Trophoblast cell (in vitro differentiated cells and primary cell): ENCODE measurements around the gene EHD4.

Source experiments
- DNase-seq, 2 donors: peaks; one replicate each; pipeline ENCODE4 v3.0.0-alpha.2; 2016
- H2AFZ ChIP-seq: 2 replicates; pipeline ENCODE4 v1.6.1; 2013; ENCODE audit warnings: low read length, moderate library complexity, mild to moderate bottlenecking; ENCODE audit not compliant: insufficient read depth, poor library complexity
- H2AK5ac ChIP-seq: 2 replicates; pipeline ENCODE4 v1.6.1; 2013; ENCODE audit warnings: mild to moderate bottlenecking, low read length
- H2BK120ac ChIP-seq: 2 replicates; pipeline ENCODE4 v1.6.1; 2013; ENCODE audit warnings: low read length, mild to moderate bottlenecking, moderate library complexity; ENCODE audit not compliant: insufficient read depth, poor library complexity
- H2BK12ac ChIP-seq: 2 replicates; pipeline ENCODE4 v1.6.1; 2013; ENCODE audit warnings: mild to moderate bottlenecking, low read length, moderate library complexity
- H2BK5ac ChIP-seq: 2 replicates; pipeline ENCODE4 v1.6.1; 2013; ENCODE audit warnings: low read length, low read depth, moderate library complexity, mild to moderate bottlenecking; ENCODE audit not compliant: poor library complexity
- H3K14ac ChIP-seq: 2 replicates; pipeline ENCODE4 v1.6.1; 2013; ENCODE audit warnings: mild to moderate bottlenecking, low read length
- H3K18ac ChIP-seq: 2 replicates; pipeline ENCODE4 v1.6.1; 2013; ENCODE audit warnings: mild to moderate bottlenecking, low read length
- H3K23ac ChIP-seq: 2 replicates; pipeline ENCODE4 v1.6.1; 2013; ENCODE audit warnings: low read length
- H3K27ac ChIP-seq: 2 replicates; pipeline ENCODE4 v1.5.1; 2013; ENCODE audit warnings: low read depth, mild to moderate bottlenecking, inconsistent platforms, low read length, moderate library complexity
- H3K27me3 ChIP-seq: 2 replicates; pipeline ENCODE4 v1.6.1; 2013; ENCODE audit warnings: inconsistent platforms, mild to moderate bottlenecking, low read length, moderate library complexity; ENCODE audit not compliant: insufficient read depth
- H3K36me3 ChIP-seq, 2 experiments: 1 replicate in 1 of 2; 2 replicates in 1 of 2; pipeline ENCODE4 v1.6.1; 2013; ENCODE audit warnings: low read length in 2 of 2, mild to moderate bottlenecking in 2 of 2, moderate library complexity in 1 of 2; ENCODE audit not compliant: insufficient read depth in 2 of 2, control insufficient read depth in 1 of 2
- H3K4ac ChIP-seq: 2 replicates; pipeline ENCODE4 v1.6.1; 2013; ENCODE audit warnings: low read depth, mild to moderate bottlenecking, low read length, moderate library complexity
- H3K4me1 ChIP-seq, 2 experiments: 1 replicate in 1 of 2; 2 replicates in 1 of 2; pipeline ENCODE4 v1.6.1; 2013; ENCODE audit warnings: low read length in 2 of 2, mild to moderate bottlenecking in 2 of 2, moderate library complexity in 1 of 2; ENCODE audit not compliant: insufficient read depth in 2 of 2, control insufficient read depth in 1 of 2
- H3K4me2 ChIP-seq: 2 replicates; pipeline ENCODE4 v1.6.1; 2013; ENCODE audit warnings: inconsistent platforms, mild to moderate bottlenecking, low read length, moderate library complexity
- H3K4me3 ChIP-seq: 2 replicates; pipeline ENCODE4 v1.5.1; 2013; ENCODE audit warnings: mild to moderate bottlenecking, low read depth, low read length, inconsistent platforms
- H3K79me1 ChIP-seq: one replicate; pipeline ENCODE4 v1.6.1; 2013; ENCODE audit warnings: low read length
- H3K79me2 ChIP-seq: 2 replicates; pipeline ENCODE4 v1.6.1; 2013; ENCODE audit warnings: low read length, mild to moderate bottlenecking; ENCODE audit not compliant: control insufficient read depth, insufficient read depth, poor library complexity
- H3K9ac ChIP-seq: 2 replicates; pipeline ENCODE4 v1.6.1; 2013; ENCODE audit warnings: mild to moderate bottlenecking, low read length
- H3K9me3 ChIP-seq: 2 replicates; pipeline ENCODE4 v1.6.1; 2013; ENCODE audit warnings: low read depth, mild to moderate bottlenecking, control low read depth, inconsistent platforms, low read length; ENCODE audit not compliant: insufficient read depth
- H4K12ac ChIP-seq: 2 replicates; pipeline ENCODE4 v1.6.1; 2013; ENCODE audit warnings: low read depth, mild to moderate bottlenecking, low read length, moderate library complexity
- H4K8ac ChIP-seq: 2 replicates; pipeline ENCODE4 v1.6.1; 2013; ENCODE audit warnings: low read depth, mild to moderate bottlenecking, low read length, moderate library complexity
- H4K91ac ChIP-seq: one replicate; pipeline ENCODE4 v1.6.1; 2013; ENCODE audit warnings: low read depth, mild to moderate bottlenecking, low read length, moderate library complexity
- WGBS: extraction: QIAGEN DNeasy Blood & Tissue Kit; methylation state at CpG from one replicate; pipeline ENCODE4 v1.1.7; 2013; ENCODE audit warnings: missing lambda C conversion rate; ENCODE audit not compliant: insufficient read length, insufficient coverage; ENCODE audit errors: extremely low coverage; 5-methylcytosine and 5-hydroxymethylcytosine counted together

The EHD4 gene

GRCh38 chr15:41944313-41944940 lies 27.9 kb downstream of the EHD4 start:
- H2AFZ ChIP-seq = no peak overlapping the region

GRCh38 chr15:41943543-41944312 lies 28.6 kb downstream of the EHD4 start:
- no peak for DNase-seq
- Histone ChIP-seq H3K4me2 (peak overlapping the region; percentile 20), H2BK120ac (peak overlapping the region; percentile 84), H2BK5ac (peak overlapping the region; percentile 81), H3K36me3 (peaks cover 8 to 9% of the 10 kb centered on the region in 2 experiments), H3K79me1 (peaks cover 27% of the 10 kb centered on the region), H2BK12ac (peak overlapping the region; percentile 84), H3K23ac (no peak overlapping the region), H4K8ac (peak overlapping the region; percentile 74), H4K91ac (peak overlapping the region; percentile 92), H3K4me3 (no peak overlapping the region), H3K18ac (peak overlapping the region; percentile 77), H3K4ac (peak overlapping the region; percentile 56), H2AFZ (no peak overlapping the region), H3K79me2 (peaks cover 9% of the 10 kb centered on the region), H2AK5ac (peak overlapping the region; percentile 70), H3K27ac (peak overlapping the region; percentile 82), H3K9me3 (peaks cover 2% of the 10 kb centered on the region), H3K4me1 (peaks cover 25 to 40% of the 10 kb centered on the region in 2 experiments), H3K27me3 (no peaks in the 10 kb centered on the region), H3K9ac (no peak overlapping the region), H4K12ac (peak overlapping the region; percentile 24), H3K14ac (peak overlapping the region; percentile 90)
- WGBS = no CpG with 5 or more reads among the region's 6 CpGs

More at GRCh38 chr15:41944313-41944940, 27.9 kb downstream of the EHD4 start:
- H3K9ac ChIP-seq = no peak overlapping the region
- DNase-seq = peak; percentile 65 to 85
- H3K18ac ChIP-seq = peak overlapping the region; percentile 77
- H3K27ac ChIP-seq = peak overlapping the region; percentile 82
- peak overlapping the region; percentile 90 for H3K14ac ChIP-seq
- peak overlapping the region; percentile 92 for H4K91ac ChIP-seq
- peak overlapping the region; percentile 81 for H2BK5ac ChIP-seq
- H3K36me3 ChIP-seq = peaks cover 8 to 9% of the 10 kb centered on the region in 2 experiments
- no peak overlapping the region for H3K4me3 ChIP-seq
- H3K79me2 ChIP-seq = peaks cover 9% of the 10 kb centered on the region
- H4K12ac ChIP-seq = no peak overlapping the region
- H2BK12ac ChIP-seq = peak overlapping the region; percentile 84
- no peak overlapping the region for H3K23ac ChIP-seq
- no CpG with 5 or more reads among the region's 8 CpGs for WGBS
- no peak overlapping the region for H4K8ac ChIP-seq
- H2BK120ac ChIP-seq = peak overlapping the region; percentile 84
- peaks cover 25 to 40% of the 10 kb centered on the region in 2 experiments for H3K4me1 ChIP-seq
- H2AK5ac ChIP-seq = no peak overlapping the region
- no peaks in the 10 kb centered on the region for H3K27me3 ChIP-seq
- peak overlapping the region; percentile 56 for H3K4ac ChIP-seq
- peaks cover 2% of the 10 kb centered on the region for H3K9me3 ChIP-seq
- H3K79me1 ChIP-seq = peaks cover 27% of the 10 kb centered on the region
- H3K4me2 ChIP-seq = peak overlapping the region; percentile 62

- H2BK5ac ChIP-seq = no peak overlapping the region
- H4K12ac ChIP-seq = no peak overlapping the region
- no peak overlapping the region for H3K27ac ChIP-seq
- no peak overlapping the region for H3K9ac ChIP-seq
- H3K27me3 ChIP-seq = no peaks in the 10 kb centered on the region
- H3K79me1 ChIP-seq = peaks cover 27% of the 10 kb centered on the region
- peak overlapping the region; percentile 22 for H2AK5ac ChIP-seq
- H3K23ac ChIP-seq = no peak overlapping the region
- H3K4ac ChIP-seq = no peak overlapping the region
- H4K8ac ChIP-seq = no peak overlapping the region
- peaks cover 2% of the 10 kb centered on the region for H3K9me3 ChIP-seq
- H2BK120ac ChIP-seq = no peak overlapping the region
- no peak overlapping the region for H3K18ac ChIP-seq
- H3K4me1 ChIP-seq = peaks cover 25 to 40% of the 10 kb centered on the region in 2 experiments
- H4K91ac ChIP-seq = peak overlapping the region; percentile 20
- H2AFZ ChIP-seq = no peak overlapping the region
- H3K4me2 ChIP-seq = no peak overlapping the region
- H3K36me3 ChIP-seq = peaks cover 8 to 9% of the 10 kb centered on the region in 2 experiments
- H3K79me2 ChIP-seq = peaks cover 9% of the 10 kb centered on the region
- peak overlapping the region; percentile 6 for H3K14ac ChIP-seq
- peak overlapping the region; percentile 25 for H2BK12ac ChIP-seq
- DNase-seq = no peak
- H3K4me3 ChIP-seq = no peak overlapping the region
- no CpG with 5 or more reads among the region's 7 CpGs for WGBS
Observed at GRCh38 chr15:41942886-41943285, 29.5 kb downstream of the EHD4 start.

GRCh38 chr15:41941644-41942415 lies 30.5 kb downstream of the EHD4 start:
- H4K12ac ChIP-seq = no peak overlapping the region
- H3K27ac ChIP-seq = no peak overlapping the region
- H3K79me1 ChIP-seq = peaks cover 23% of the 10 kb centered on the region
- no peak overlapping the region for H3K9ac ChIP-seq
- no peak overlapping the region for H2BK120ac ChIP-seq
- H2BK12ac ChIP-seq = peak overlapping the region; percentile 19
- peak overlapping the region; percentile 52 for H3K18ac ChIP-seq
- peaks cover 2% of the 10 kb centered on the region for H3K9me3 ChIP-seq
- no peak overlapping the region for H2AFZ ChIP-seq
- H3K23ac ChIP-seq = no peak overlapping the region
- H3K4me3 ChIP-seq = no peak overlapping the region
- H3K36me3 ChIP-seq = peaks cover 8 to 9% of the 10 kb centered on the region in 2 experiments
- H3K4me2 ChIP-seq = no peak overlapping the region
- no peak overlapping the region for H3K4ac ChIP-seq
- H3K14ac ChIP-seq = peak overlapping the region; percentile 18
- peak overlapping the region; percentile 2 for H4K91ac ChIP-seq
- no peak for DNase-seq
- H3K79me2 ChIP-seq = peaks cover 5% of the 10 kb centered on the region
- peaks cover 21 to 37% of the 10 kb centered on the region in 2 experiments for H3K4me1 ChIP-seq
- no peaks in the 10 kb centered on the region for H3K27me3 ChIP-seq
- H4K8ac ChIP-seq = peak overlapping the region; percentile 22
- WGBS = no CpG with 5 or more reads among the region's 22 CpGs
- peak overlapping the region; percentile 30 for H2AK5ac ChIP-seq
- H2BK5ac ChIP-seq = no peak overlapping the region
